Calu3 (cell line): ENCODE data around the gene NTSR1. TPM values are rescaled to one million over a fixed set of nuclear protein-coding genes. Genes with fewer than 3 reads are reported as not detected.

Experiments
- BruUV-seq: library from RNA; stranded (reverse); fragments of 400-500 nt; replicated peaks from 2 replicates; lab custom pipeline; 2021; lab: Mats Ljungman, UMichigan
- CTCF ChIA-PET: fragments of 300-600 bp; sonication (Branson Sonifier 250); formaldehyde crosslinking; loops from one replicate; lab custom pipeline; 2022; ENCODE audit warnings: antibody characterized with exemption; lab: Charles Lee
- DNase-seq: peaks from one replicate; pipeline ENCODE4 v3.0.0; 2022
- H3K27ac Mint-ChIP-seq: one replicate; pipeline ENCODE4 v1.8.0; 2022; ENCODE audit warnings: mixed read lengths; ENCODE audit not compliant: unreplicated experiment
- H3K27me3 Mint-ChIP-seq: one replicate; pipeline ENCODE4 v1.8.0; 2022; ENCODE audit warnings: mixed read lengths; ENCODE audit not compliant: unreplicated experiment
- H3K36me3 Mint-ChIP-seq: one replicate; pipeline ENCODE4 v1.8.0; 2022; ENCODE audit warnings: mild to moderate bottlenecking, moderate library complexity, mixed read lengths; ENCODE audit not compliant: insufficient read depth, unreplicated experiment
- H3K4me1 Mint-ChIP-seq: one replicate; pipeline ENCODE4 v1.8.0; 2022; ENCODE audit warnings: mild to moderate bottlenecking, low read depth, mixed read lengths; ENCODE audit not compliant: unreplicated experiment
- H3K4me3 Mint-ChIP-seq: one replicate; pipeline ENCODE4 v1.8.0; 2022; ENCODE audit warnings: mild to moderate bottlenecking, low read depth, moderate library complexity, mixed read lengths; ENCODE audit not compliant: unreplicated experiment
- H3K9me3 Mint-ChIP-seq: one replicate; pipeline ENCODE4 v1.8.0; 2022; ENCODE audit warnings: low read depth, mixed read lengths; ENCODE audit not compliant: unreplicated experiment
- intact Hi-C: fragments of 100-400 bp; cut with micrococcal nuclease; formaldehyde crosslinking; loops from one replicate; pipeline ENCODE4 v1.10.0; 2022; ENCODE audit not compliant: unreplicated experiment
- total RNA-seq: library from RNA; stranded (reverse); gene quantifications from 2 replicates; pipeline ENCODE4 v1.2.3, GENCODE V29; 2022
- TF ChIP-seq, protein P1 (sequence below): fragments of 200-600 bp; IDR thresholded peaks from one replicate; pipeline ENCODE4 v1.8.0; 2022; ENCODE audit warnings: antibody characterized with exemption; ENCODE audit not compliant: unreplicated experiment

Gene NTSR1
- total RNA-seq, 1 experiment from 2014 or later, result not detected

DNA sequence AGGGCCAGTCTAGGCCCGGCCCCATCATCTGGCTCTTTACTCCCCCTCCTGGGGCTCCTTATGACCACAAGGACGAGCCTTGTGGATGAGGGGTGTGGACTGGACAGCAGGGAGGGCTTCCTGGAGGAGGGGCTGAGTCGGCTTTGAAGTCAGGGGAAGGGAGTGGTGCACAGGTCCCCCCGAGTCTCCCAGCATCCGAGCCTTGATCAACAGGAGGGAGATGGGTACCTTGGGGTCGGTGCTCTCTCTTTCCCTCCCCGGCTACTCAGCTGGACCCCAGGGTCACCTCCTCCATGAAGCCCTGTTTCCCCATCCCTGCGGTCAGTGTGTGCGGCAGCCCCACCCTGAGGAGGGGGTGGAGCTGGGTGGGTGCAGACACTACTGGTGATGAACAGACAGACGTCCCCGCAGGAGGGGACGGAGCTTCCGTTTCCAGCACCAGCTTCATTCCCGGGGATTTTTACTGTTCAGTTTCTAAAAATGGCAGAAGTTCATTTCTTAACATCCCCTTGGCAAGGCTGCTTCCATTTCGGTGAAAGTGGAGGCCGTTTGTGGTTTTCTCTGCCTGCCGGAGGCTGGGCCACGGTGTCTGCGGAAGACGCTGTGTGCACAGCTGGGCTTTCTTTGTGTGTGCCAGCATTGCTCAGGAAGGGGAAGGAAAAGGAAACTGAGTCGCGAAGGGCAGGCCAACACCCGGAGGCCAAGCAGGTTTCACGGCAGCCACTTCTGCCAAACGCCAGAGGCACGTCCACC, 19.6 kb downstream of the NTSR1 start:
- peaks cover 100% of the 10 kb centered on the region for H3K27me3 Mint-ChIP-seq
- no peak for DNase-seq
- BruUV-seq, result no TSS peak
- TF ChIP-seq, protein P1, sequence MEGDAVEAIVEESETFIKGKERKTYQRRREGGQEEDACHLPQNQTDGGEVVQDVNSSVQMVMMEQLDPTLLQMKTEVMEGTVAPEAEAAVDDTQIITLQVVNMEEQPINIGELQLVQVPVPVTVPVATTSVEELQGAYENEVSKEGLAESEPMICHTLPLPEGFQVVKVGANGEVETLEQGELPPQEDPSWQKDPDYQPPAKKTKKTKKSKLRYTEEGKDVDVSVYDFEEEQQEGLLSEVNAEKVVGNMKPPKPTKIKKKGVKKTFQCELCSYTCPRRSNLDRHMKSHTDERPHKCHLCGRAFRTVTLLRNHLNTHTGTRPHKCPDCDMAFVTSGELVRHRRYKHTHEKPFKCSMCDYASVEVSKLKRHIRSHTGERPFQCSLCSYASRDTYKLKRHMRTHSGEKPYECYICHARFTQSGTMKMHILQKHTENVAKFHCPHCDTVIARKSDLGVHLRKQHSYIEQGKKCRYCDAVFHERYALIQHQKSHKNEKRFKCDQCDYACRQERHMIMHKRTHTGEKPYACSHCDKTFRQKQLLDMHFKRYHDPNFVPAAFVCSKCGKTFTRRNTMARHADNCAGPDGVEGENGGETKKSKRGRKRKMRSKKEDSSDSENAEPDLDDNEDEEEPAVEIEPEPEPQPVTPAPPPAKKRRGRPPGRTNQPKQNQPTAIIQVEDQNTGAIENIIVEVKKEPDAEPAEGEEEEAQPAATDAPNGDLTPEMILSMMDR, result no peak
- H3K4me3 Mint-ChIP-seq, result no peak overlapping the region
- H3K9me3 Mint-ChIP-seq, result peaks cover 2% of the 10 kb centered on the region
- H3K27ac Mint-ChIP-seq, result no peak overlapping the region
- CTCF ChIA-PET, result interaction anchor here (0.8 kb wide), 1 partner anchor 61 kb away, joined by 4 read pairs; no protein-coding TSS in a partner anchor
- no peaks in the 10 kb centered on the region for H3K4me1 Mint-ChIP-seq
- H3K36me3 Mint-ChIP-seq, result no peaks in the 10 kb centered on the region
- intact Hi-C loops, result no loop called here

DNA sequence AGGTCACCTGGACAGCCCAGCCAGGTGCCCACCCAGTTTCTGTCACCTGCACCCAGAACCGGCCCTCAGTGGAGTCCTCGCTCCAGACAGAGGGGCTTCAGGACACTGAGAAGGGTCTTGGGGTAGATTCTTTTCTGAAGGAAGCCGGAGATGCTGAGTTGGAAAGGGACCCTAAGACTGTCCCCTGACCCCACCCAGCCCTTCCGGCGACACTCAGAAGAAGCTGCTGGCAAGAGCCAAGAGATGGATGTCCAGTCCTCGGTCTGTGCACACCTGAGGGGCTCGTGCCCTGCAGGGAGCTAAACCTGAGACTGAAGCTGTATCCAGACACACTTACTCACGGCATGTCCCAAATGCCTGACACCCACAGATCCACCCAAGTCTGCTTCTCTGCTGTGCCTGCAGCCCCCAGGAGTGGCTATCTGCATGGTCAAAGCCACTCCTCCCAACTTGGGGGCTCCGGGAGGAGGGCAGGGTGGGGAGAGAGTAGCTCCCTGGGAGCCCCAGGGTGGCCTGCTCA, 20.2 kb downstream of the NTSR1 start:
- DNase-seq, result no peak
- Mint-ChIP-seq H3K27me3 (peaks cover 100% of the 10 kb centered on the region), H3K4me3 (no peak overlapping the region)

DNA sequence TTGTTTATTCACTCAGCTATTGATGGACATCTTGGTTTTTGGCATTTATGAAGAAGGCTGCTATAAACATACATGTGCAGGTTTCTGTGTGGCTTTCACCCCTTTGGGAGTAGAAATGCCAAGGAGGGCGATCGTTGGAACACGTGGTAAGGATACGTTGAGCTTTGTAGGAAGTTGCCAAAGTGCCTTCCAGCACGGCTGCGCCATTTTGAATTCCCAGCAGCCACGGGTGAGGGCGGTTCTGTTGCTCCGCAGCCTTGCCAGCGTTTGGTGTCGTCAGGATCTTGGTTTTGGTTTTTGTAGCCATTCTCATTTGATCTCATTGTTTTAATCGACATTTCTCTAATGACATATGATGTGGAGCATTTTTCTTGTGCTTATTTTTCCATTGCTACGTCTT, 21.8 kb downstream of the NTSR1 start:
- peaks cover 2% of the 10 kb centered on the region for H3K9me3 Mint-ChIP-seq
- no peak overlapping the region for H3K4me3 Mint-ChIP-seq
- intact Hi-C loops, result no loop called here
- H3K27me3 Mint-ChIP-seq, result peaks cover 100% of the 10 kb centered on the region
- DNase-seq, result no peak
- TF ChIP-seq, protein P1, result no peak
- no TSS peak for BruUV-seq
- H3K27ac Mint-ChIP-seq, result no peak overlapping the region
- H3K36me3 Mint-ChIP-seq, result no peaks in the 10 kb centered on the region
- CTCF ChIA-PET, result no interaction called here
- H3K4me1 Mint-ChIP-seq, result no peaks in the 10 kb centered on the region

More for the DNA sequence above, 20.2 kb downstream of the NTSR1 start:
- Mint-ChIP-seq H3K36me3 (no peaks in the 10 kb centered on the region), H3K9me3 (peaks cover 2% of the 10 kb centered on the region), H3K4me1 (no peaks in the 10 kb centered on the region), H3K27ac (no peak overlapping the region)
- intact Hi-C loops, result no loop called here
- BruUV-seq, result no TSS peak
- TF ChIP-seq, protein P1, result no peak
- CTCF ChIA-PET, result interaction anchor here (0.8 kb wide), 1 partner anchor 60 kb away, joined by 4 read pairs; no protein-coding TSS in a partner anchor

DNA sequence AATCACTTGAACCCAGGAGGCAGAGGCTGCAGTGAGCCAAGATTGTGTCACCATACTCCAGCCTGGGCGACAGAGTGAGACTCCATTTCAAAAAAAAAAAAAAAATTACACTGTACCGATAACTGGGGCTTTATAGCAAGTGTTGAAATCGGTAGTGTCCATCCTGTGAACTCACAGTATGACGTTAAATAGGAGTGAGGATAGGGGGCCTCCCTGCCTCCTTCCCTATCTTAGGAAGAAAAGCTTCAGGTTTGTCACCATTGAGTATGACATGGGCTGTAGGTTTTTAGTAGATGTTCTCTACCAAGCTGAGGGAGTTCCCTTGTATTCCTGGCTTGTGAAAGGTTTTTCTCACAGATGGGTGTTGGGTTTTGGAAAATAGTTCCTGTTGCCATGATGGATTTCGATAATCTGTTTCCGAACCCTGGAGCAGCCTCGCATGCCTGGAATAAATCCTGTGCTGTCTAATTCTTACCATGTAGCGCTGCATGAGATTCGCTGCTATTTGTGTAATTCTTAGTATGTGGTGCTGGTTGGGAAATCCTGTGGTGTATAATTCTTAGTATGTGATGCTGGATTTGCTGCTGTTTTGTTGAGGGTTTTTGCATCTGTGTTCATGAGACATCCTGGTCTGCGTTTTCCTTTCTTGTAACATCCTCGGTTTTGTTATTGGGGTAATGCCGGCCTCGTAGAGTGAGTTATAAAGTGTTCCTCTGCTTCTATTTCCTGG, 23.6 kb downstream of the NTSR1 start:
- intact Hi-C loops, result no loop called here
- no peak for DNase-seq
- Mint-ChIP-seq H3K36me3 (no peaks in the 10 kb centered on the region), H3K9me3 (peaks cover 2% of the 10 kb centered on the region), H3K4me3 (no peak overlapping the region), H3K4me1 (no peaks in the 10 kb centered on the region), H3K27ac (no peak overlapping the region), H3K27me3 (peaks cover 93% of the 10 kb centered on the region)
- CTCF ChIA-PET, result no interaction called here
- TF ChIP-seq, protein P1, result no peak
- BruUV-seq, result no TSS peak
